ENCODE data around the gene STX10. TPM values are rescaled to one million over a fixed set of nuclear protein-coding genes. Genes with fewer than 3 reads are reported as not detected.

The STX10 gene
- total and polyA plus RNA-seq, 9 of the 15 experiments (the other 6 are each of a cell fraction or from before 2014, with no cell fraction given): 0.51 to 66.3 (median 31.0) TPM

DNA sequence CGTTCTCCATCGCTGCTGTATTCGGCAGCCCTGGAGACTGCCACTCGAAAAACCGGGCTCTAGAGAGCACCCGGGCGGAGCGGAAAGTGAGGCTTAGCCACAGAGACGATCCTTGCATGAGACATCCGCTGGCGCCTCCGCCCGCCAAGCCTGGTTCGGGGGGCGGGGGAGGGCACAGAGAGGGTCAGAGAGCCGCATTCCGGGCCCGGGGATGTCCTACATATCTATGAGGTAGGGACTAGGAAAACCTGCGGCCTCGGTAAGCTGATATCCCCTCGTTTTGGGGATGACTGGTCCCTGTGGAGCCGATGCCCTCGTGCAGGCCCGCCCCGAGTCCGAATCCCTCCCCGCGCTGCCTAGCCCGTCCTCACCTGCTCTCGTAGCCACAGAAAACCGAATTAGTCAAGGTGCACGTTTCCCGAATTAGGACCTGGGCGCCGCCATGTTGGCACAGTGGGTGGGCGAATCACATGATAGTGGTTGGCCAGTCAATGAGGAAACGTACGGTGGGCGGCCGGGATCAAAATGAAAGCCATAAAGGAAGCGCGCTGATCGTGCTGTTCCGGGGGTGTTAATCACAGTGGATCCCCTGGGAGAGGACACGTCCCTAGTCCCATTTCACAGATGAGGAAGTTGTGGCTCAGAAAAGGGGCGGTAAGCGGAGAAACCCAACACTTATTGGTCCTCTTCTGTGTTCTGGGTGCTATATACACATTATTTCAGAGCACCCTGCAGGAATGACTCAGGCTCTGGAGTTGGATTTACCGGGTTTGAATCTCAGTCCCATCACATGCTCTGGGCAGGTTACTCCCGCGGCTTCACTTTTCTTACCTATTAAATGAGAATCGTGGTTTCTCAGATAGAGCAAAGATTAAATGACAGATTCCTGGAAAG, 33.6 kb downstream of the STX10 start, which contains the start of gene TRMT1 (continued):
- TF ChIP-seq, protein P1, sequence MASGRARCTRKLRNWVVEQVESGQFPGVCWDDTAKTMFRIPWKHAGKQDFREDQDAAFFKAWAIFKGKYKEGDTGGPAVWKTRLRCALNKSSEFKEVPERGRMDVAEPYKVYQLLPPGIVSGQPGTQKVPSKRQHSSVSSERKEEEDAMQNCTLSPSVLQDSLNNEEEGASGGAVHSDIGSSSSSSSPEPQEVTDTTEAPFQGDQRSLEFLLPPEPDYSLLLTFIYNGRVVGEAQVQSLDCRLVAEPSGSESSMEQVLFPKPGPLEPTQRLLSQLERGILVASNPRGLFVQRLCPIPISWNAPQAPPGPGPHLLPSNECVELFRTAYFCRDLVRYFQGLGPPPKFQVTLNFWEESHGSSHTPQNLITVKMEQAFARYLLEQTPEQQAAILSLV (tag; IDR thresholded peaks at IDR 0.05): no peak
- TF ChIP-seq, protein P2, sequence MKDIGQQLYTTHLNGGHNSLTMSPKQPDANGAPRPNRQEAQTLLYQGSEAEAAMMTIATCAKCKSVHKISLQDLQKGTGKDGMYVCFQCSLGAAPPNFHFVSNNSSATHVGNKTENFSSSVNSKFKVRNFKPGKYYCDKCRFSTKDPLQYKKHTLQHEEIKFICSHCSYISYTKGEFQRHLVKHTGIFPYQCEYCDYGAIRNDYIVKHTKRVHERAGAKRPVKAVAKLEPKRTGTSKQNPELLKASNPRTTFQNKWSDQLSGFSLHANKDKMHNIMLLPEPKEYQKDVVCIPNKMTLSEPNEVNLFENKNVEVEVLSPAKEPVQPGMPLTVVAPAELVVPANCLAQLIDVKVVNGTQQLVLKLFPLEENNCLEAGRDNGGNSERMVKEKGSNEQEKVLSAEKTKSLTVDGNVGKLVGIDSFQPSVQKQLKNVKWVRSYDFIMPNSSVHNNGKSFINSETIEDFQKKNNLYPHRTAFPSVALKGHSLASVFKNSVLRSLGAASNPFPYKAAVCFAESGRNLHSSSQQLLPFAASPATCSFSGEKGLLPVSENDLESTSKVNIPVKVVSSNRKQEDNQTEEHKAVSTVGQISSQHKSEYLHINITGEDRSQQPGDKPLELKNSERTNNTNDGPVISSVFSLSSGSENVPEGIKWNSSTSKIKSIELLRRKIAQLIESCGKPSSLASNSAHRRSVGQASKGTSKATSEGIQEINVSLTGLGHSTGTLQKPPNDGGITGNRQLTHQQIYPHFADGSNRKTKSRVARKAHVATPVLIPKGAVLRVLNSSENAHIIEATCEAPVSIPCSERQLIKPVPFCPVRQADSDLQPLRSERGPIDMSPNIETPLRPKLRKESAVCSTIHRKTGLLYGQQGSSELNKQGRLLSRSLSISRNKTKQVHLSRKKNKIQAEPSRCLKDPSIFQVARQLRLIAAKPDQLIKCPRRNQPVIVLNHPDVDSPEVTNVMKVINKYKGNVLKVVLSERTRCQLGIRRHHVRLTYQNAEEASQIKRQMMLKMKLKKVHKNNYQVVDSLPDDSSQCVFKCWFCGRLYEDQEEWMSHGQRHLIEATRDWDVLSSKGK (CRISPR knock-in tag; IDR thresholded peaks at IDR 0.05): no peak
- TF ChIP-seq ELF1 (tag; IDR thresholded peaks at IDR 0.05): peak; percentile 85
- no peak for TF ChIP-seq CSDE1 (IDR thresholded peaks at IDR 0.05)
- TF ChIP-seq ATF1 (CRISPR knock-in tag; IDR thresholded peaks at IDR 0.05): no peak
- TF ChIP-seq ATF1 (tag; IDR thresholded peaks at IDR 0.05): peak; percentile 64
- TF ChIP-seq MCM7 (IDR thresholded peaks at IDR 0.05): peak in 1 of 2 experiments; percentile 94; a peak in 2 of 4 replicates
- peak; percentile 52 for TF ChIP-seq HDAC3 (IDR thresholded peaks at IDR 0.05; ENCODE audit: borderline replicate concordance, partially characterized antibody)
- TF ChIP-seq TAF7 (tag; IDR thresholded peaks at IDR 0.05): no peak
- peak; percentile 88 for TF ChIP-seq DIDO1 (tag; IDR thresholded peaks at IDR 0.05; ENCODE audit: low read depth)
- TF ChIP-seq, protein P3, sequence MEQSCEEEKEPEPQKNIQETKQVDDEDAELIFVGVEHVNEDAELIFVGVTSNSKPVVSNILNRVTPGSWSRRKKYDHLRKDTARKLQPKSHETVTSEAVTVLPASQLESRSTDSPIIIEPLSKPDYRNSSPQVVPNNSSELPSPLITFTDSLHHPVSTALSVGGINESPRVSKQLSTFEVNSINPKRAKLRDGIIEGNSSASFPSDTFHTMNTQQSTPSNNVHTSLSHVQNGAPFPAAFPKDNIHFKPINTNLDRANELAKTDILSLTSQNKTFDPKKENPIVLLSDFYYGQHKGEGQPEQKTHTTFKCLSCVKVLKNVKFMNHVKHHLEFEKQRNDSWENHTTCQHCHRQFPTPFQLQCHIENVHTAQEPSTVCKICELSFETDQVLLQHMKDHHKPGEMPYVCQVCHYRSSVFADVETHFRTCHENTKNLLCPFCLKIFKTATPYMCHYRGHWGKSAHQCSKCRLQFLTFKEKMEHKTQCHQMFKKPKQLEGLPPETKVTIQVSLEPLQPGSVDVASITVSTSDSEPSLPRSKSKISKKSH (CRISPR knock-in tag; IDR thresholded peaks at IDR 0.05): no peak
- TF ChIP-seq CEBPB (tag; IDR thresholded peaks at IDR 0.05): peak; percentile 38; the same call in 1 of the 2 replicates
- TF ChIP-seq, protein P4, sequence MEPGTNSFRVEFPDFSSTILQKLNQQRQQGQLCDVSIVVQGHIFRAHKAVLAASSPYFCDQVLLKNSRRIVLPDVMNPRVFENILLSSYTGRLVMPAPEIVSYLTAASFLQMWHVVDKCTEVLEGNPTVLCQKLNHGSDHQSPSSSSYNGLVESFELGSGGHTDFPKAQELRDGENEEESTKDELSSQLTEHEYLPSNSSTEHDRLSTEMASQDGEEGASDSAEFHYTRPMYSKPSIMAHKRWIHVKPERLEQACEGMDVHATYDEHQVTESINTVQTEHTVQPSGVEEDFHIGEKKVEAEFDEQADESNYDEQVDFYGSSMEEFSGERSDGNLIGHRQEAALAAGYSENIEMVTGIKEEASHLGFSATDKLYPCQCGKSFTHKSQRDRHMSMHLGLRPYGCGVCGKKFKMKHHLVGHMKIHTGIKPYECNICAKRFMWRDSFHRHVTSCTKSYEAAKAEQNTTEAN (CRISPR knock-in tag; IDR thresholded peaks at IDR 0.05): 0 out of 2 replicates have a peak, but pooled peaks have one; percentile 34
- TF ChIP-seq ZNF445 (CRISPR knock-in tag; IDR thresholded peaks at IDR 0.05; ENCODE audit: low read depth): no peak
- peak; percentile 60 for TF ChIP-seq DPF2 (IDR thresholded peaks at IDR 0.05)
- TF ChIP-seq, protein P5, sequence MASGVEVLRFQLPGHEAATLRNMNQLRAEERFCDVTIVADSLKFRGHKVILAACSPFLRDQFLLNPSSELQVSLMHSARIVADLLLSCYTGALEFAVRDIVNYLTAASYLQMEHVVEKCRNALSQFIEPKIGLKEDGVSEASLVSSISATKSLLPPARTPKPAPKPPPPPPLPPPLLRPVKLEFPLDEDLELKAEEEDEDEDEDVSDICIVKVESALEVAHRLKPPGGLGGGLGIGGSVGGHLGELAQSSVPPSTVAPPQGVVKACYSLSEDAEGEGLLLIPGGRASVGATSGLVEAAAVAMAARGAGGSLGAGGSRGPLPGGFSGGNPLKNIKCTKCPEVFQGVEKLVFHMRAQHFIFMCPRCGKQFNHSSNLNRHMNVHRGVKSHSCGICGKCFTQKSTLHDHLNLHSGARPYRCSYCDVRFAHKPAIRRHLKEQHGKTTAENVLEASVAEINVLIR (CRISPR knock-in tag; IDR thresholded peaks at IDR 0.05): no peak
- no peak for TF ChIP-seq PYGO2 (tag; IDR thresholded peaks at IDR 0.05)
- peak; percentile 3 for TF ChIP-seq FOS (IDR thresholded peaks at IDR 0.05; ENCODE audit: extremely low read depth, insufficient read length)
- TF ChIP-seq RBFOX2 (IDR thresholded peaks at IDR 0.05; ENCODE audit: low read depth, low read length): peak; percentile 81

All from K562 (cell line).